Mesodermal cell (in vitro differentiated cells): ENCODE measurements around the gene CHAC1.

Source experiments
- H3K27ac ChIP-seq: 2 replicates; pipeline ENCODE4 v1.7.0; 2013; ENCODE audit warnings: mild to moderate bottlenecking, low read depth, low read length, moderate library complexity; ENCODE audit not compliant: severe bottlenecking
- H3K36me3 ChIP-seq: 2 replicates; pipeline ENCODE4 v1.7.1; 2013; ENCODE audit warnings: mild to moderate bottlenecking, low read length, moderate library complexity; ENCODE audit not compliant: control insufficient read depth, insufficient read depth
- H3K4me1 ChIP-seq: one replicate; pipeline ENCODE4 v1.7.1; 2013; ENCODE audit warnings: mild to moderate bottlenecking, low read length; ENCODE audit not compliant: insufficient read depth, control insufficient read depth, poor library complexity, severe bottlenecking
- H3K4me3 ChIP-seq: 2 replicates; pipeline ENCODE4 v1.7.0; 2013; ENCODE audit warnings: low read length, control low read depth, mild to moderate bottlenecking; ENCODE audit not compliant: insufficient read depth, poor library complexity, severe bottlenecking; ENCODE audit errors: extremely low read depth
- H3K9me3 ChIP-seq: 2 replicates; pipeline ENCODE4 v1.7.1; 2013; ENCODE audit warnings: mild to moderate bottlenecking, low read length, moderate library complexity; ENCODE audit not compliant: control insufficient read depth
- WGBS, 2 experiments: methylation state at CpG; one replicate each; pipeline ENCODE4 v1.1.5; 2013; ENCODE audit warnings: missing lambda C conversion rate in 2 of 2; ENCODE audit not compliant: insufficient coverage in 2 of 2; 5-methylcytosine and 5-hydroxymethylcytosine counted together

CHAC1 gene

GRCh38 chr15:40978141-40978540, 24.9 kb downstream of the CHAC1 start:
- no peak overlapping the region for H3K4me3 ChIP-seq
- H3K27ac ChIP-seq = no peak overlapping the region
- WGBS, 2 experiments = 92 to 96% methylated on average over 2 of the region's 2 CpGs
- H3K9me3 ChIP-seq = no peaks in the 10 kb centered on the region
- peaks cover 11% of the 10 kb centered on the region for H3K4me1 ChIP-seq
- H3K36me3 ChIP-seq = peaks cover 81% of the 10 kb centered on the region

GRCh38 chr15:40978562-40978961, 25.3 kb downstream of the CHAC1 start:
- Histone ChIP-seq H3K36me3 (peaks cover 85% of the 10 kb centered on the region), H3K4me1 (peaks cover 15% of the 10 kb centered on the region), H3K27ac (no peak overlapping the region), H3K4me3 (no peak overlapping the region), H3K9me3 (no peaks in the 10 kb centered on the region)
- 91 to 100% methylated on average over 3 to 4 of the region's 4 CpGs for WGBS, 2 experiments

- Histone ChIP-seq H3K27ac (no peak overlapping the region), H3K4me3 (no peak overlapping the region), H3K36me3 (peaks cover 95% of the 10 kb centered on the region), H3K4me1 (peaks cover 27% of the 10 kb centered on the region), H3K9me3 (no peaks in the 10 kb centered on the region)
- WGBS, 2 experiments = 88 to 100% methylated on average over 1 of the region's 3 CpGs
Observed at GRCh38 chr15:40981186-40981585, 27.9 kb downstream of the CHAC1 start.

GRCh38 chr15:40982855-40983254, 29.6 kb downstream of the CHAC1 start:
- Histone ChIP-seq H3K4me1 (peaks cover 27% of the 10 kb centered on the region), H3K9me3 (no peaks in the 10 kb centered on the region), H3K27ac (peak overlapping the region; percentile 50), H3K36me3 (peaks cover 99% of the 10 kb centered on the region), H3K4me3 (no peak overlapping the region)
- 91 to 94% methylated on average over 12 to 13 of the region's 13 CpGs for WGBS, 2 experiments

GRCh38 chr15:40984406-40984805, 31.1 kb downstream of the CHAC1 start:
- 100% methylated on average over 2 of the region's 5 CpGs; no CpG with 5 or more reads in 1 of the 2 experiments for WGBS, 2 experiments
- H3K4me1 ChIP-seq = peaks cover 27% of the 10 kb centered on the region

GRCh38 chr15:40984964-40985363, 31.7 kb downstream of the CHAC1 start:
- H3K9me3 ChIP-seq = no peaks in the 10 kb centered on the region
- H3K4me1 ChIP-seq = peaks cover 27% of the 10 kb centered on the region
- peaks cover 96% of the 10 kb centered on the region for H3K36me3 ChIP-seq
- no peak overlapping the region for H3K27ac ChIP-seq
- WGBS, 2 experiments = 100% methylated on average over 3 to 4 of the region's 4 CpGs
- H3K4me3 ChIP-seq = no peak overlapping the region

More at GRCh38 chr15:40984406-40984805, 31.1 kb downstream of the CHAC1 start:
- Histone ChIP-seq H3K27ac (peak overlapping the region; percentile 10), H3K9me3 (no peaks in the 10 kb centered on the region), H3K4me3 (no peak overlapping the region), H3K36me3 (peaks cover 99% of the 10 kb centered on the region)

- no peak overlapping the region for H3K4me3 ChIP-seq
- no peaks in the 10 kb centered on the region for H3K9me3 ChIP-seq
- H3K4me1 ChIP-seq = peaks cover 27% of the 10 kb centered on the region
- H3K27ac ChIP-seq = no peak overlapping the region
- WGBS, 2 experiments = 89 to 97% methylated on average over 4 to 6 of the region's 6 CpGs
- H3K36me3 ChIP-seq = peaks cover 96% of the 10 kb centered on the region
Observed at GRCh38 chr15:40985541-40986330, 32.5 kb downstream of the CHAC1 start.

- no peaks in the 10 kb centered on the region for H3K9me3 ChIP-seq
- WGBS, 2 experiments = 95 to 100% methylated on average over 4 of the region's 7 CpGs
- H3K36me3 ChIP-seq = peaks cover 96% of the 10 kb centered on the region
- peaks cover 31% of the 10 kb centered on the region for H3K4me1 ChIP-seq
- H3K27ac ChIP-seq = no peak overlapping the region
- no peak overlapping the region for H3K4me3 ChIP-seq
Observed at GRCh38 chr15:40986820-40987219, 33.5 kb downstream of the CHAC1 start.

- peaks cover 95% of the 10 kb centered on the region for H3K36me3 ChIP-seq
- no peak overlapping the region for H3K4me3 ChIP-seq
- no peak overlapping the region for H3K27ac ChIP-seq
- no peaks in the 10 kb centered on the region for H3K9me3 ChIP-seq
- H3K4me1 ChIP-seq = peaks cover 20% of the 10 kb centered on the region
- WGBS, 2 experiments = no CpG with 5 or more reads among the region's 4 CpGs
Observed at GRCh38 chr15:40988156-40988555, 34.9 kb downstream of the CHAC1 start.

- peaks cover 5% of the 10 kb centered on the region for H3K4me1 ChIP-seq
- peaks cover 89% of the 10 kb centered on the region for H3K36me3 ChIP-seq
- H3K4me3 ChIP-seq = no peak overlapping the region
- no peak overlapping the region for H3K27ac ChIP-seq
- H3K9me3 ChIP-seq = no peaks in the 10 kb centered on the region
Observed at GRCh38 chr15:40990080-40990479, 36.8 kb downstream of the CHAC1 start.

- peaks cover 5% of the 10 kb centered on the region for H3K4me1 ChIP-seq
- no peak overlapping the region for H3K27ac ChIP-seq
- no peaks in the 10 kb centered on the region for H3K9me3 ChIP-seq
- no peak overlapping the region for H3K4me3 ChIP-seq
- WGBS, 2 experiments = 0% methylated on average over 1 of the region's 1 CpG; no CpG with 5 or more reads in 1 of the 2 experiments
- peaks cover 89% of the 10 kb centered on the region for H3K36me3 ChIP-seq
Observed at GRCh38 chr15:40990789-40991188, 37.5 kb downstream of the CHAC1 start.
